Stimulated activated CD8-positive, alpha-beta memory T cell treated with anti-CD3 and anti-CD28 coated beads, Interleukin-2, amount 100 ng/mL, for 48 hours (primary cell): ENCODE data around the gene HAUS5.
"Not testable (repeated sequence)": the region's sequence is repeated elsewhere in the genome, so short reads cannot be mapped to it uniquely, and the experiment has no call there.

ENCODE experiments used
- DNase-seq, 2 donors: peaks; one replicate each; pipeline ENCODE4 v3.0.0-alpha.2; 2020; ENCODE audit warnings: low read depth in 2 of 2

The HAUS5 gene

DNA sequence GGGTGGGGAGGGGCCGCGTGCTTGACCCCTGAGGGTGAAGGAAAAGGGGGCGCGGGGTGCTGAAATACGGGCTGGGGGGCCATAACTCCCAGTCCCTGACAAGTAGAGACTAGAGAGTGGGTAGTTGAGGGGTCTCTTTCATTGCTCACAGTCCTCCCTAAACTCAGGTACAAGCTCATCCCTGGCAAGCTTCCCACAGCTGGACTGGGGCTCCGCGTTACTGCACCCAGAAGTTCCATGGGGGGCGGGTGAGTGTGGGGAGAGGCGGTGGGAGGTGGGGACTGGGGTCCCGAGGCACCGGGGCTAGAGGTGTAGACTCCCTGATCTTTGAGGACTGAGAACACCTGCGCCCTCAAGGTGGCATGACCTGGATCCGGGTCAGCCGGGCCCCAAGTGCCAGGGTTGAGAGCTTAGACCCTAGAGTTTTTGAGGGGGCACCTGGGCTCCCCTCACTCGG lies 30.3 kb downstream of the HAUS5 start:
- no peak for DNase-seq

DNA sequence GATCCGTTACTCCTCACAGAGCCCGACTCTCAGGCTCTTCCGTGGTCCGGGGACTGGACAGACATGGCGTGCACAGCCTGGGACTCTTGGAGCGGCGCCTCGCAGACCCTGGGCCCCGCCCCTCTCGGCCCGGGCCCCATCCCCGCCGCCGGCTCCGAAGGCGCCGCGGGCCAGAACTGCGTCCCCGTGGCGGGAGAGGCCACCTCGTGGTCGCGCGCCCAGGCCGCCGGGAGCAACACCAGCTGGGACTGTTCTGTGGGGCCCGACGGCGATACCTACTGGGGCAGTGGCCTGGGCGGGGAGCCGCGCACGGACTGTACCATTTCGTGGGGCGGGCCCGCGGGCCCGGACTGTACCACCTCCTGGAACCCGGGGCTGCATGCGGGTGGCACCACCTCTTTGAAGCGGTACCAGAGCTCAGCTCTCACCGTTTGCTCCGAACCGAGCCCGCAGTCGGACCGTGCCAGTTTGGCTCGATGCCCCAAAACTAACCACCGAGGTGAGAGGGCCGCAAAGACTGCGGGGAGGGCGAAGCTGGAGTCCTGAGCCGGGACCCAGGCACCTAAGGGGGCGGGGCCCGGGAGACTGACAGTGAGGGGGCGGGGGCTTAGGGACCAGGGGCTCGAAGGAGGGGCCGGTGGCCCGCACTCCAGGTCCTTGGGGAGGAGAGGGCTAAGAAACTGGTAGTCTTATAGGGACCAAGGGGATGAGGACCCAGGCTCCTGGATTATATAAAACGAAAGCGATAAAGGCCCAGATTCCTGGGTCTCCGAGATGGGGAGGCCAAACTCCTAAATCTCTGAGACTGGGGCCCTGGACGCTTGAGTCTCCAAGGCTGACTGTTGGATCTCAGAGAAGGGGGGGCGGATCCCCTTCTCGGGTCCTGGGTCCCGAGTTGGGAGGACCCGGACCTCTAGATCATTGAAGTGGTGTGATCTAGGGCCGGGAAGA lies 31.0 kb downstream of the HAUS5 start:
- DNase-seq: peak; percentile 73

DNA sequence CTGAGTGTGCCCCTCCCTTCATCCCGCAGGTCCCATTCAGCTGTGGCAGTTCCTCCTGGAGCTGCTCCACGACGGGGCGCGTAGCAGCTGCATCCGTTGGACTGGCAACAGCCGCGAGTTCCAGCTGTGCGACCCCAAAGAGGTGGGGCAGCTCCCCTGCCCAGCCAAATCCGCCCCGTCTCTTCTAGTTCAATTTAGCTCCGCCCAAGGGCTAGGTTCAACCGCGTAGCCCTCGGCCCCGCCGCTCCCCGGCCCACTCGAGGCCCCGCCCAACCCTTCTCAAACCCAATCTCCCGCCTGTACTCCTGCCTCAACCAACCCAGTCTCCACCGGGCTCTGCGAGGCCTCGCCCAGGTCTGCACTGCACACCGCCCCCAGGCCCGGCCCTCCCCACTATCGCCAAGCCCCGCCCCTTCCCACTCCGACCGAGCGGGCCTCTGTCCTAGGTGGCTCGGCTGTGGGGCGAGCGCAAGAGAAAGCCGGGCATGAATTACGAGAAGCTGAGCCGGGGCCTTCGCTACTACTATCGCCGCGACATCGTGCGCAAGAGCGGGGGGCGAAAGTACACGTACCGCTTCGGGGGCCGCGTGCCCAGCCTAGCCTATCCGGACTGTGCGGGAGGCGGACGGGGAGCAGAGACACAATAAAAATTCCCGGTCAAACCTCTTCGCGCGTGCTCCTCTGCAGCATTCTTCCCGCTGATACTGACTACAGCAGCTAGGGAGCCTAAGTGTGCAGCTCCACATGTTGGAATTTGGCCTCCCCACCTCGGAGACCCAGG lies 31.9 kb downstream of the HAUS5 start:
- DNase-seq: peak; percentile 95

DNA sequence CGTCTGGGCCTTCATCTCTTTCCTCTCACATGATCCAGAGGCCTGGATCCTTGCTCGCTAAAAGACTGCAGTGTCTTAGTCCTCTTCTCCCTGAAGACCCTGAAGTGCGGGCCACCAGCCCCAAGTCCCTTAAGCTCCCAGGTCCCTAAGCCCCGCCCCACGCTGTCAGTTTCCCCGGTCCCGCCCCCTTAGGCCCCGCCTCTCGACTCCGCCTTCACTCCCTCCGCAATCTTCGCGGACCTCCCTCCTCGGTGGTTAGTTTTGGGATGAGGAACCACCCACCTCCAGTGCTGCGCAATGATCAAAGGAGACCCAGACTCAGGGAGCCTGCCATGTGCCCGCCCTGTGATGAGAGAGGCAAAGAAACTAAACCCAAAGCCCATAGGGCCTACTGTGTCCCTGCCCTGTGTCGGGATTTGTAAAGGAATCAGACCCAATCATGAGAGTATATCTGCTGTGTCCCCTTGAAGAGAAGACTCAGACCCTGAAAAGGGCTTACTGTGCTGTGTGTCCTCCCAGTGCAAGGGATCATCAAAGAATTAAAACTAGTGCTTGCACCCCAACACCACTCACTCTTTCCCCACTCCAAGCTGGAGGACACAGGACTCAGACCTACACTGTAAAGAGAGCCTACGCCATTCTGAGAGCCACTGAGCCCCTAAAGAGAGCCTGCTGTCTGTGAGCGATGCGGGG lies 32.6 kb downstream of the HAUS5 start:
- DNase-seq: peak; percentile 82 to 91

DNA sequence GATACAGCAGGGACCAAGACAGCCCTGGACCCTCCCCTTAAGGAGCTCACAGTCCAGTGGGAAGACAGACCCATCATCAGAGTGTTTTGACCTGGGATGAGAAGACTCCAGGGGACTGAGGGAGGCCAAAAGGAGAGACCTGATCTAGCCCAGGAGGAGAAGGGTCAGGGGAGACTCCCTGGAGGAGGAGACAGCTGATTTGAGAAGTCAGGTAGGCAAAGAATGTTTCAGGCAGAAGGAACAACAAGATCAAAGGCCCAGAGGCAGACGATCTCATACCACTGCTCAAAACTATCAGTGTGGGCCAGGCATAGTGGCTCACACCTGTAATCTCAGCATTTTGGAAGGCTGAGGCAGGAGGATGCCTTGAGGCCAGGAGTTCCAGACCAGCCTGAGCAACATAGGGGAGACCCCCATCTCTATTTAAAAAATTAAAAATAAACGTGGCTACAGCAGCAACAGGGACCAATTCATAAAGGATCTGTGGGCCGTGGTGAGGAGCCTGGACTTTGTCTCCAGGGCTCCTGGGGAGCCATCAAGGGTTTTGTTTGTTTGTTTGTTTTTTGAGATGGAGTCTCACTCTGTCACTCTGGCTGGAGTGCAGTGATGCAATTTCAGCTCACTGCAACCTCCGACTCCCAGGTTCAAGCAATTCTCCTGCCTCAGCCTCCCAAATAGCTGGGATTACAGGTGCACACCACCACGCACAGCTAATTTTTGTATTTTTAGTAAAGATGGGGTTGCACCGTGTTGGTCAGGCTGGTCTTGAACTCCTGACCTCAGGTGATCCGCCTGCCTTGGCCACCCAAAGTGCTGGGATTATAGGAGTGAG lies 33.4 kb downstream of the HAUS5 start:
- no peak for DNase-seq

DNA sequence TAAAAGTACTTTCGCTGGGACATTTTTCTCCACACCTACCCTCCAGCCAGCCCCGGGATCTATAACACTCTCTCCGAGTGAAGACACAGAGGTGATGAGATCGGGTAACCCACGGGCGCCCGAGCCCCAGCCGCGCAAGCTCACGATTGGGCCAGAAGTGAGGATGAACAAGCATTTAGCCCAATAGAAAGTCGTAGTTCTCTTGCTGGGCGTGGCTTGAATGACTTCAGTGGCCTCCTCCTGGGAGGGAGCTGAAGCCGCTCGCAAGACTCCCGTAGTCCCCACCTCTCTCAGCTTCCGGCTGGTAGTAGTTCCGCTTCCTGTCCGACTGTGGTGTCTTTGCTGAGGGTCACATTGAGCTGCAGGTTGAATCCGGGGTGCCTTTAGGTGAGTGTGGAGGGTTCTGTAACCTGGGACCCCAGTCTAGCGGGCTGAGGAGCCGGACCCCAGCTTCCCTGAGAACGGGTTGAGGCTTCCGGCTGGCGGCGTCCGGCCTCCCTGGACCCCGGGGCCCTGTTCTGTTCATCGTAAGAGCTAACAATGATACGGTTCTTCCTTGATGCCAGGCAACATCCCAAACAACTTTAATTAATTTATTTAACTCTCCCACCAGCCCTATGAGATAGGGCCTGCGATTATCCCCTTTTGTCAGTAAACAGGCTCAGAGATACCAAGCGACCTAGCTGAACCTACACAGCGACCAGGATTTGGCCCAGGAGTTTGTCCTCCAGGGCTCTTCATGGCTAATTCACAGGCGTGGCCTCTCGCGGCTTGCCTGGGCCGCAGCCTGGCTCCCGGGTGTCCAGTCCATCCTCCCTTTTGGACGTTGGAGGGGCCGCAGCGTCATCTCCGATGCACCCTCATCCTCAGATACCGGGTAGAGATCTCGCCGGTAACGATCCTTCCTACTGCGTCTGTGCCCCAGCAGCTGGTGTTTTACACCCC lies 35.8 kb downstream of the HAUS5 start, which contains the start of gene COX6B1:
TSS of gene COX6B1 (plus strand) at position 307 of the 945 bp plus-strand sequence. CDS start 2,921 bp downstream, outside the sequence.
- DNase-seq: peak; percentile 77 to 85

DNA sequence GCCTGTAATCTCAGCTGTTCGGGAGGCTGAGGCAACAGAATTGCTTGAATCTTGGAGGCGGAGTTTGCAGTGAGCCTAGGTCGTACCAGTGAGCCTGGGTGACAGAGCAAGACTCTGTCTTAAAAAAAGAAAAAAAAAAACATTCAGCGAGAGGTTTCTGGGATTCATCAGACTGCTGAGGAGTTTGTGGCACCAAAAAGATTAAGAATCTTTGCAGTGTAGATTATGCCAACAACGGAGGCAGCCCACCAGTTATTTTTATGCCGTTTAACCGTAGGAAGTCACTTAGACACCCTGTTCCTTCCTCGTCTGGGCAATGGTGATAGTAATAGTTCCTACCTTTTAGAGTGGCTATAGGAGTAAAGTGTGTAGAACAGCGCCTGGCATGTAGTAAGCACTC lies 38.0 kb downstream of the HAUS5 start:
- no peak for DNase-seq

DNA sequence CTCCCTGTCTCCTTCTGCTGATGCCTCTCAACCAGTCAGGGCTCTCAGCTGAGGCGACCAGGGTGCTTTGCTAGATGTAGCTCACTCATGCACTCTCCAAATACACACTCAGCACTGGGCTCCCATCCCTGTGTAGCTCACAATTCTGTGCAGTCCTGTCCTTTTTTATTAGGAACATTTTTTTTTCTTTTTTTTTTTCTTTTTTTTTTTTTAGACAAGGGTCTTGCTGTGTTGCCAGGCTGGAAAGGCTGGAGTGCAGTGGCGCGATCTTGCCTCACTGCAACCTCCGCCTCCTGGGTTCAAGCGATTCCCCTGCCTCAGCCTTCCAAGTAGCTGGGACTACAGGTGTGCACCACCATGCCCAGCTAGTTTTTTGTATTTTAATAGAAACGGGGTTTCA lies 42.3 kb downstream of the HAUS5 start:
- DNase-seq: not testable (repeated sequence)

DNA sequence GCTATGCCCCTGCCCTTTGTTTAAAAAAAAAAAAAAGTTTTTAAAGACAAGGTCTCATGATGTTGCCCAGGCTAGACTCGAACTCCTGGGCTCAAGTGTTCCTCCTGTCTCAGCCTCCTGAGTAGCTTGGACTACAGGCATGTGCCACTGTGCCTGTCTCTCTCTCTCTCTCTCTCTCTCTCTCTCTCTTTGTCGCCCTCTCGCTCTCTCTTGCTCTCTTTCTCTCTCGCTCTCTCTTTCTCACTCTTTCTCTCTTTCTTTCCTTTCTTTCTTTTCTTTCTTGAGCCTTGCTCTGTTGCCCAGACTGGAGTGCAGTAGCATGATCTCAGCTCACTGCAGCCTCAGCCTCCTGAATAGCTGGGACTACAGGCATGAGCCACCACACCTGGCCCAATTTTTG lies 43.1 kb downstream of the HAUS5 start:
- no peak for DNase-seq

DNA sequence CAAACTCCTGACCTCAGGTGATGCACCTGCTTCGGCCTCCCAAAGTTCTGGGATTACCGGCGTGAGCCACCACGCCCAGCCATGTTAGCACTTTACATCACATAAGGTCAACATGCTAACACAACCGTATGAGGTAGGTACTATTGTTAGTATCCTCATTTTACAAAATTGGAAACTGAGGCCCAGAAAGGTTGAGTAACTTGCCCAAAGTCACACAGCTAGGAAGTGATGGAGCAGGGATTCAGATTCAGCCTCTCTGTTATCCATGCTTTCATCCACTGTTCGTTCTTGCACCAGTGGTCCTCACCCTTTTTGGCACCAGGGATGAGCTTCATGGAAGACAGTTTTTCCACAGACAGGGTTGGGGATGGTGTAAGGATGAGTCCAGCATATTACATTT lies 44.2 kb downstream of the HAUS5 start:
- DNase-seq: no peak

DNA sequence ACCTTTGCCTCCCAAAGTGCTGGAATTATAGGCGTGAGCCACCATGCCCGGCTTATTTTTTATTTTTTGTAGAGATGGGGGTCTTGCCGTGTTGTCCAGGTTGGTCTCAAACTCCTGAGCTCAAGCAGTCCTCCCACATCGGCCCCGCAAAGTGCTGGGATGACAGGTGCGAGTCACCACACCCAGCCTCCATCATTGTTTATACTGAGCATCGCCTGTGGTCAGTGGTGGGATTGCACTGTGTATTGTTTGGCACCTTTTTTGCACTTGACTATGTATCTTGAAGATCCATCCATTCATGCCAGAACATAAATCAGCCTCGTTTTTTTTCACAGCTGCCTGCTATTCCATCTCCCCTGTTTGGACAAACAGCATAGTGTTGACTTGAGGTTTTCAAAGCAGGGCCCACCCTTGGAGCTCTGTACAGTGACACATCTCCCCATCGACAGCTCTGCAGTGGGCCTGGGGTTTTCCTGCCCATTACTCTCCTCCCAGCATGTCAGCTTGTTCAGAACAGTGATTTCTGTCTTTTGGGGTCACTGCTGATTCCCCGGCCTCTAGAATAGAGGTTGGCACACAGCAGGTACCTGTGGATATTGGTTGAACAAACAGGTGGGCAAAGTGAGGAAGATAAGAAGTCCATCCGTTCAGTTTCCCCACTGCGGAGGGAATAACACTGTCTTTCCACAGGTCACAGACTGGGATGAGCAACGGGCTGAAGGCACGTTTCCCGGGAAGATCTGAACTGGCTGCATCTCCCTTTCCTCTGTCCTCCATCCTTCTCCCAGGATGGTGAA lies 45.6 kb downstream of the HAUS5 start:
- DNase-seq: no peak

DNA sequence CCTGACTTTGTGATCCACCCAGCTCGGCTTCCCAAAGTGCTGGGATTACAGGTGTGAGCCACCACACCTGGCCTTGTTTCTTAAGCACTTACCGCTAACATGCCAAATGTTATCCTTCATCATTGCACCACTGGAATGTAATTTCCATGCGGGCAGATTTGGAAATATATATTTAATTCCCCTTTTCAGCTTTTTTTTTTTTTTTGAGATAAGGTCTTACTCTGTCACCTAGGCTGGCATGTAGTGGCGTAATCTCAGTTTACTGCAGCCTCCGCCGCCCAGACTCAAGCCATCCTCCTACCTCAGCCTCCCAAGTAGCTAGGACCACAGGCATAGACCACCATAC lies 49.4 kb downstream of the HAUS5 start:
- no peak for DNase-seq

DNA sequence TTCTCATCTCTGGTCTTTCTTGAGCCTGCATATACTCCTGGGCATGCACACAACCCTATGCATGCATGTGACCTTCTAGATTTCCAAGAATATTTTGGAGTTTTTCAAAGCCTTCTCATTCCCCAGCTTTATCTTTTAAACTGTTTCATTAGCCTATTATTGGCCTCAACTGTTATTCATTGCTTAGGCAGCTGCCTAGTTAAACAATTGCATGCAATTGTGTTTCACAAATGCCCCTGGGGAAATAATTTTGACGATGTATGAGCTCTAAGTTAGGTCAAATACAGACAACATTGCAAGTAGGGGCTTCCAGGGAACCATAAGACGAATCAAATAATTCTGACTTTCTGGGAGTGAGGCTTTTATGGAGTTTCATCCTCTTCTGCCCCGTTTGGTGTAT lies 51.4 kb downstream of the HAUS5 start:
- no peak for DNase-seq

DNA sequence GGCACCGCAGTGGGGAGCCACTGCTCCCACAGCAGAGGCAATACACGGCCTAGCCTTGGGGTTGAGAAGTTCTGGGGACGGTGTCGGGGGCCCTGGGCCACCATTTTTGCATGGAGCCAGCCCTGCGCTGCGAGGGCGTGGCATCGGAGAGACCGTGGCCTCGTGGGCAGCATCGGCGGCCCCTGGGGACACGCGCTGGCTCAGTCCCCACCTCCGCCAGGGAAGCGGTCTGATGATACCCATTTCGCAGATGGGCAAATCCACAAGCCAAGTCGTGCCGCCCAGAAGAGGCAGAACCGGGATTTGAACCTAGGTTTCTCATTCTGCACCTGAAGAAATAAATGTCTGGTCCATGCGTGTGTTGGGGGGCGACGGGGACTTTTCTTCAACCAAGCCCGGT lies 52.6 kb downstream of the HAUS5 start:
- no peak for DNase-seq

DNA sequence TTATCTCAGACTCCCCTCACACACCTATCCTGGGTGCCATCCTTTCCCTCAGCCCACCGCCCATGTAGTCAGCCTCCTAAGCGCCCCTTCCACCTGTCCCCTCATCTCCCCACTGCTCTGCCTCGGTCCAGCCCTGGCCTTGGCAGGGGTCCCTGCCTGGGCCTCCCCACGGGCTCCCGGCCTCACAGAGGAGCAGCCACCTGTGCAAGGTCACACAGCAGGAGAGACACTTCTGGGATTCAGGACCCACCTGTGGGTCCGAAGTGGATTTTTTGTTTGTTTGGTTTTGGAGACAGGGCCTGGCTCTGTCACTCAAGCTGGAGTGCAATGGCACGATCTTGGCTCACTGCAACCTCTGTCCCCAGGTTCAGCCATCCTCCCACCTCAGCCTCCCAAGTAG lies 53.1 kb downstream of the HAUS5 start:
- no peak for DNase-seq

DNA sequence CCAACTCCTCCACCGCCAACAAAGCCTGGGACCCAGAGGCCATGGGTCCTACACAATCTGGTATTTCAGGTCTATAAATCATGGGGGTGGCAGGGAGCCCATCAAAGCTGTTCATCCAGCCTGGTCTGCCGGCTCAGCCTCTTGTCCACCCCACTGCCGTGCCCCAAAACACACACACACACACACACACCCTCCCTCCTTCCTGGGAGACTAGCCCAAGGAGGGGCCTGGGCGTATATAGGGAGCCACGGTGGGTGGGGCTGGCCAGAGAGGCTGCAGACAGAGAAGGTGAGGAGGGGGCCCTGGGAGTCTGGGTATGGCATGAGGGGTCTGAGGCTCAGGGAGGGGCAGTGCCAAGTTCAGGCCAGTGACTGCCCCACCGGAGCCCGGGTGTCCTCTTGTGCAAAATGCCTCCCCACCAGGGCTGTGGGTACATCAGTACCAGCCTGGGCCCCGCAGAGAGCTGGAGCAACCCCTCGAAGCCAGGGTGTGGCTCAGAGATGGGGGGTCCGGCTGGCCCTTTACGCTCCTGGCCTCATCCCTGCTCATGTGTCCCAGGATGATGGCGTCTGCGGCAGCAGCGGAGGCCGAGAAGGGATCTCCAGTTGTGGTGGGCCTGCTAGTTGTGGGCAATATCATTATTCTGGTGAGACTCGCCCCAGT lies 53.8 kb downstream of the HAUS5 start, which contains the start of gene UPK1A:
TSS of gene UPK1A (plus strand) at position 267 of the 663 bp plus-strand sequence. CDS start at position 563, 296 bp downstream.
- no peak for DNase-seq

DNA sequence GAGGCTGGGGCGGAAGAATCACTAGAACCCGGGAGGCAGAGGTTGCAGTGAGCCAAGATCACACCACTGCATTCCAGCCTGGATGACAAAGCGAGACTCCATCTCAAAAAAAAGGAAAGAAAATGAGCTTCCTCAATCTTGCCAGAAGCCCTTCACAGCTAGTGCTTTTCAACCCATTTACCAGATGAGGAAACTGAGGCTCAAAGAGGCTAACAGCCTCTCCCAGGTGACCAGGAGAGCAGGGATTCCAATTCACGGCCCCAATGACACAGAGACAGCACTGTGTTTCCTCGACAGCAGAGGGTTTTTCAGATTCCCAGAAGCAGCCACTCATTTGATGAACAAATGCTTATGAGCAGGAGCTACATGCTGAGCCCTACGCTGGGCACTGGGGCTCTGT lies 57.0 kb downstream of the HAUS5 start:
- no peak for DNase-seq

DNA sequence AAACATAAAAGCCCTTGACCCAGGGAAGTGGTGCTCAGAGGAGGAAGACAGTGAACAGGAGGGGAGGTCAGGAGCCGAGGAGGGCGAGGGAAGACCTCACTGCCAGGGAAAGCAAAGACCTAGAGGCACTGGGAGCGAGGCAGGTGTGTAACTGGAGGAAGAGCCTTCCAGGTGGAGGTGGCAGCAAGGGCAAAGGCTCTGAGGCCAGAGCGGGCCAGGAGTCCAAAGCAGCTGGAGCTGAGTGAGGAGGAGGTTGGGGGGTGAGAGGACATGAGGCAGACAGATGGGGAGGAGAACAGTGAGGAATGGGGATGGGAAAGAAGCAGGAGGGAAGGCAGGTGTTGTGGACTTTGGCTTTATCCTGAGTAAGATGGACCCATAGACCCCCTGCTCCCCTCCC lies 57.4 kb downstream of the HAUS5 start:
- no peak for DNase-seq

DNA sequence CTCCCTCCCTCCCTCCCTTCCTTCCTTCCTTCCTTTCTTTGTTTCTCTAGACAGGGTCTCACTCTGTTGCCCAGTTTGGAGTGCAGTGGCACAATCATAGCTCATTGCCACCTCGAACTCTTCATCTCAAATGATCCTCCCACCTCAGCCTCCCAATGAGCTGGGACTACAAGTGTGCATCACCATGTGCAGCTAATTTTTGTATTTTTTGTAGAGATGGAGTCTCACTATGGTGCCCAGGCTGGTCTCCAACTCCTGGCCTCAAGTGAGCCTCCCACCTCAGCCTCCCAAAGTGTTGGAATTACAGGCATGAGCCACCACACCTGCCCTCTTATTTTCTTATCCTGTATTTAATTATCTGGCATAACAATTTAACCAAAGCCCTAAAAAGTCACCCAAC lies 58.2 kb downstream of the HAUS5 start:
- DNase-seq: no peak
